ENCODE measurements around the gene FGF2.
"Not testable (repeated sequence)": the region's sequence is repeated elsewhere in the genome, so short reads cannot be mapped to it uniquely, and the experiment has no call there.

FGF2 gene

DNA sequence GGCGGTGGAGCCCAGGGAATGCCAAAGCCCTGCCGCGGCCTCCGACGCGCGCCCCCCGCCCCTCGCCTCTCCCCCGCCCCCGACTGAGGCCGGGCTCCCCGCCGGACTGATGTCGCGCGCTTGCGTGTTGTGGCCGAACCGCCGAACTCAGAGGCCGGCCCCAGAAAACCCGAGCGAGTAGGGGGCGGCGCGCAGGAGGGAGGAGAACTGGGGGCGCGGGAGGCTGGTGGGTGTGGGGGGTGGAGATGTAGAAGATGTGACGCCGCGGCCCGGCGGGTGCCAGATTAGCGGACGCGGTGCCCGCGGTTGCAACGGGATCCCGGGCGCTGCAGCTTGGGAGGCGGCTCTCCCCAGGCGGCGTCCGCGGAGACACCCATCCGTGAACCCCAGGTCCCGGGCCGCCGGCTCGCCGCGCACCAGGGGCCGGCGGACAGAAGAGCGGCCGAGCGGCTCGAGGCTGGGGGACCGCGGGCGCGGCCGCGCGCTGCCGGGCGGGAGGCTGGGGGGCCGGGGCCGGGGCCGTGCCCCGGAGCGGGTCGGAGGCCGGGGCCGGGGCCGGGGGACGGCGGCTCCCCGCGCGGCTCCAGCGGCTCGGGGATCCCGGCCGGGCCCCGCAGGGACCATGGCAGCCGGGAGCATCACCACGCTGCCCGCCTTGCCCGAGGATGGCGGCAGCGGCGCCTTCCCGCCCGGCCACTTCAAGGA lies at the start of gene FGF2:
TSS of gene FGF2 (plus strand) at position 279 of the 705 bp plus-strand sequence. CDS start at position 623, 344 bp downstream.
- no peak for DNase-seq

DNA sequence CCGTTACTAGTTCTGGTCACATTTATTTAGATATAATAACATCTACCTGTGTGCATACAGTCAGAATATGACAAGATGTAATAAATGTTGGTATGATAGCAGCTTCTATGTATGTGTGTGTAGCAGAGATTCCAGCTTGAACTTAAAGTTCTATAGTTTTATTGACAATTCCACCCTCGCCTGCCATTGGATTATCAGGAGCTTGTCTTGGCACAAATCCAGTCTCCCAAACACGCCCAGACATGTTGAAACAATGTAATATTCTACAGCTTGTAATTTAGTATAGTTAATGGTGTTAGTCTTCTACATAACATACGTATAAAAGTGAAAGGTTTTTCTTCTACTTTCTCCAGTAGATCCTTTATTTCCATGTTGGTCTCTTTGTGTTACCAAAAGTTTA lies 49.7 kb upstream of the FGF2 start:
- no peak for DNase-seq

DNA sequence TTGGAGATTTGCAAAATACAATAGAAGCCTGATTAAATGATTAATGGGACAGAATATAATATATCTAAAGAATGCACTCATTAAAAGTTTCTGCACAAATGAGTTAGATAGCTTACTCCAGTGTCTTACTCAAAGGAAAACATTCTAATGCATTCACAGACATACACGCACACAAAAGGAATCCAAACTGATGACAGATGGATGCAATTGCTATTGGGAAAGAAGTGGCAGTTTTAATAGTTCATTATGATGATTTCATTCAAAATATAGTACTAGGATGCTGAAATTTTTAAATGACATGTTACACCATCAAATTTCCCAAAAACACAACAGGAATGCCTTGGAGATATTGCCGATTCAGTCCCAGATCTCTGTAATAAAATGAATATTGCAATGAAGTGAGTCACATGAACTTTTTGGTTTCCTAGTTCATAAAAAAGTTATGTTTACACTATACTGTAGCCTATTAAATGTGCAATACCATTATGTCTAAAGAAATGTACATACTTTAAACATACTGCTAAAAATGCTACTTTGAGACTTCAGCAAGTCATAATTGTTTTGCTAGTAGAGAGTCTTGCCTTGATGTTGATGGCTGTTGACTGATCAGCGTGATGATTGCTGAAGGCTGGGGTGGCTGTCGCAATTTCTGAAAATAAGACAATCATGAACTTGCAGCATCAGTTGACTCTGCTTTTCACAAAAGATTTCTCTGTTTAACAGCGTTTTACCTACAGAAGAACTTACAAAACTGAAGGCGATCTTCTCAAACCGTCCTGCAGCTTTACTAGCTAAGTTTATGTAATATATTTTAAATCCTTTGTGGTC lies 48.6 kb upstream of the FGF2 start:
- DNase-seq = no peak

DNA sequence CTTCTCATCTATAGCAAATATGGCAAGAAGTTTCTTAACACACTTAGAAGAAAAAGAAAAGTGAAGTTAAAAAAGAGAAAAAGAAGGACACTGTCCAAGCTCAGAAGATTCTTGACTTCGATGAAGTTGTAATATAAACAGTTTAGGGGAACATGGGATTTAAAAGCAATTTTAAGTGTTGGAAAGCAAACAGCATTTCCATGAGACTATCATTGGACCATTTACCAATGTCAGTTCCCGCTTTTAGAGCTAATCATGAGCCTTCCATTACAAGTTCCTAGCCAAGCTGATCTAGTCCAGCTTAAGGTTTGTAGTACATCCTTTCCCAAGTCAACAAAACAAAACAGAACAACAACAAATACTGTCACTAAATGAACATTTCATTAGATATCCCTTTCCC lies 45.1 kb upstream of the FGF2 start:
- DNase-seq = no peak

DNA sequence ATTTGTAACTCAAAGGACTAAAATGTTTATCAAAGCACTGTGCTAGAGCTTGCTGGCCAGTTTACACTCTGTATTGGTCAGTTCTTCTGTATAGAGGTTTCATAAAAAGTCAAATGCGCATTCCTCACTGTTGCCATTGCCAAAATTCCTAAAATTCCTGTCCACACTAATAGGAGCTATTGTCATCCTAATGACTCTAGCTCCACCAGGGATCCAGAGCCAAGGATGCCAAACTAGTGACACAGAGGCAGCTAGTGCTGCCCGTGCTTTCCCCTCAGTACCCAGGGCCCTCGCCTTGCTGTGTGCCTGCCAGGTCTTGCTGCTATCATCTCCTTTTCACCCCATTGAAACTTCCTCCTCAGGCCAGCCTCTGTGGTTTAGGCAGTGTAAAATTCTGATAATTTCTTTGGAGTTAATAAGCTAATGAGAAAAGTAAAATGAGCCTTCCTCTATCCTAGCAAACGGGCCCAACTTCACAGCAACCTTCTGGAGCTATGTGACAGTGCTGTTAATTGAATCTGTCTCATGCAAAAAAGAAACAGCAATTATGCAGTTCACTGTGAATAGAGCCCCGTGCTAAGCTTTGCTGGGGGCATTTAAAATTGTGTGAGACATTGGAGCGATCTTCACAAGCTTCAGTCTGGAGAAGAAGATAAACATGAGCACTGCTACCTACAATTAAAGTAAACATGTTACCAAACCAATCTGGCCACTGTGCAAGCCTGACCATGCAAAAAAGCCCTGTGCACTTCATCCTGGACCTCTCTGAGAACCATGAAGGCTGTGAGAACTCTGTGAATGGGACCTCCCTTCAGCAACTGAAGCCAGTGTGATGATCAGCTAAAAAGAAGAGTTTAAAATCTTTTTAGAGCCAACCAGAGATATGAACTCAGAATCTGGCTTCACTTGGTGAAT lies 43.1 kb upstream of the FGF2 start:
- no peak for DNase-seq

DNA sequence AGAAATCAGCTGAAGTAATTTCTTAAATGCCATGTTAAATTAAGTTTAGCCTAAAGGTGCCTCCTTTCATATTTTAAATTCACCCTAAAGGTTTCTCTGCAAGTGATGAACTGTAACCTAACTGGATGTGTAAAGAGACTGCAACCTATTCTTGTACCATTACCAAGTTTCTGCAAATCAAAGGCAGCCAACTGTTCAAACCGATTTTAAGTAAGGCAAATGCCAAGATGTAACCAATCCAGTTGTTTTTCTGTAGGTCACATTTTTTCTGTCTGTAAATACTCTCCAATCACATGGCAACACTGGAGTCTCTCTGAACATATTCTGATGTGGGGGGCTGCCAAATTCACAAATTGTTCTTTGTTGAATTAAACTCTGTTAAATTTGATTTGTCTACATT lies 42.4 kb upstream of the FGF2 start:
- no peak for DNase-seq

DNA sequence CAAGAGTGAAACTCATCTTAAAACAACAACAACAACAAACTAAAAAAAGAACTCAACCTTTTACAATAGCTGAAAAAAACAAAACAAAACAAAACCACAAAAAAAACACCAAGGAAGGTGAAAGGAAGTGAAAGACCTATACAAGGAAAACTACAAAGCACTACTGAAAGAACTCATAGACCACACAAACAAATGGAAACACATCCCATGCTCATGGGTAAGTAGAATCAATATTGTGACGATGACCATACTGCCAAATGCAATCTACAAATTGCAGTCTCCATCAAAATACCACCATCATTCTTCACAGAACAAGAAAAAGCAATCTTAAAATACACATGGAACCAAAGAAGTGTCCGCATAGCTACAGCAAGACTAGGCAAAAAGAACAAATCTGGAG lies 41.5 kb upstream of the FGF2 start:
- DNase-seq = no peak

DNA sequence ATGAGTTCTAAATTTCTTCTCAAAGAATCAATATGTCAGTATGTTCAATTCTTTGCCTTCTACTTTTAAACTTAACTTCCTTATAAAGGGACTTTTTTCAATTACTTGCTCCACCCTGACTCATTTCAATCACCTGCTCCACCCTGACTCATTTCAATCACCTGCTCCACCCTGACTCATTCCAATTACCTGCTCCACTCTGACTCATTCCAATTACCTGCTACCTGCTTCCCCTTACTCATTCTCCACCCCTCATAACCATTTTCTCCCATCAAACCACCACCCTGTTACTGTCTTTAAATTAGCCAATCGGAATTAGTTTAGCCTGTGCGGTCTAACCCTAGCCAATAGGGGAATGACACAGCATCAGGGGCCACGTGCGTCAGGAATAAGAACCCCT lies 40.3 kb upstream of the FGF2 start:
- DNase-seq = not testable (repeated sequence)

DNA sequence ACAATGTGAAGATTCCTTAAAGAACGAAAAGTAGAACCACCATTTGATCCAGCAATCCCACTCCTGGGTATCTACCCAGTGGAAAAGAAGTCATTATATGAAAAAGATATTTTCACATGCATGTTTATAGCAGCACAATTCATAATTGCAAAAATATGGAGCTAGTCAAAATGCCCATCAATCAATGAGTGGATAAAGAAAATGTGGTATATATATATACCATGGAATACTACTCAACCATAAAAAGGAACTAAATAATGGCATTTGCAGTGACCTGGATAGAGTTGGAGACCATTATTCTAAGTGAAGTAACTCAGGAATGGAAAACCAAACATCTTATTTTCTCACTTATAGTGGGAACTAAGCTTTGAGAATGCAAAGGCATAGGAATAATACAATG lies 39.7 kb upstream of the FGF2 start:
- not testable (repeated sequence) for DNase-seq

DNA sequence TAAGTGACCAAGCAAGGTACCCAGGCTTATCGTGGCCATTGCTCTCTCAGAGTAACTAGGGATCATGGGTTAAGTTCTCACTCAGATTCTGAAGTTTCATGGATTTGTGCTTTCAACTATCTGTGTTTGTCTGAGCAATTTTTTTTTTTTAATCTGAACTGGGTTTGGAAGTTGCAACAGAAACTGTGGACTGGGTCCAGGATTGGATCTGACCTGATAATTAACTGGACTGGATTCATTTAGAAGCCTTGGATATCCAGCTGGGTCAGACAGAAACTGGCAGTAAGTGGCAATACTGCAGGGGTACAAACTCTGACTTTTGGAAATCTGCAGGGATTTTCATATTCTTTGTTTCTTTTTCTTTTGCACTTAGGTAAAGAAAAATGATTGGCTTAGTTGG lies 38.7 kb upstream of the FGF2 start:
- no peak for DNase-seq

DNA sequence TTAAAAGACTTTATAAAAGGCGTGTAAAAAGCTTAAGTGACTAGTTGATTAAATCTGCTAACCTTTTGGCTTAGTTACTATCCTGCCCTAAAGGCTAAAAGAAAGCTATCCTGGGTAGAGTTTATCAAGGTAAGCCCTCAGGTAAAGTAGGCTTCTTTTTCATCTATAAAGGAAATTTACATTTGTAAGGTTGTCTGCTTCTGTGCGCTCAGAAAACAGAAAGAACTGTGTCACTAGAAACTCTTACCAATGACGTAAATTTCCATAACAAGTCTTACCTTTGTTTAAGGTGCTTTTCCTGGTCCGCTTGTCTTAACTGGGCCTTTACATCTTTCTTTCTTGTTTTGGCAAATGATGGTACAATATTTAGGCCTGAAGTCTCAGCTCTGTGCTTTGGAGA lies 37.7 kb upstream of the FGF2 start:
- DNase-seq = no peak

DNA sequence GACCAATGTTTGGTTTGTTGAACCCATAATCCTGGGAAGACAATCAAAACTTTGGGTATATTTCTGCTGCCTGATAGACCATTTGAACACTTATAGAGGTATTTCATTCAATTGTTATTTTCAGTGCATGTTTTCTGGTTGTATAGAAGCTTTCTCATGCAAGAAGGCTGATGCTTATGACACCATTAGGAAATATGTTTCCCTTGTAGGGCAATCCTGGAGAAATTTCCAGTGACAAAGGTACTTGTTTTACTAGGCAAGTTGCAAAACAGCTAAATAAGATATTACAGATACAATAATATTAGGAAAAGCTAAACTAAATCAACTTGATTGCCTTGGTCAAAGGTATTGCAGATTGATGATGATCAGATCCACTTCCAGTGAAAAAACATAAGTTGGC lies 32.8 kb upstream of the FGF2 start:
- no peak for DNase-seq

DNA sequence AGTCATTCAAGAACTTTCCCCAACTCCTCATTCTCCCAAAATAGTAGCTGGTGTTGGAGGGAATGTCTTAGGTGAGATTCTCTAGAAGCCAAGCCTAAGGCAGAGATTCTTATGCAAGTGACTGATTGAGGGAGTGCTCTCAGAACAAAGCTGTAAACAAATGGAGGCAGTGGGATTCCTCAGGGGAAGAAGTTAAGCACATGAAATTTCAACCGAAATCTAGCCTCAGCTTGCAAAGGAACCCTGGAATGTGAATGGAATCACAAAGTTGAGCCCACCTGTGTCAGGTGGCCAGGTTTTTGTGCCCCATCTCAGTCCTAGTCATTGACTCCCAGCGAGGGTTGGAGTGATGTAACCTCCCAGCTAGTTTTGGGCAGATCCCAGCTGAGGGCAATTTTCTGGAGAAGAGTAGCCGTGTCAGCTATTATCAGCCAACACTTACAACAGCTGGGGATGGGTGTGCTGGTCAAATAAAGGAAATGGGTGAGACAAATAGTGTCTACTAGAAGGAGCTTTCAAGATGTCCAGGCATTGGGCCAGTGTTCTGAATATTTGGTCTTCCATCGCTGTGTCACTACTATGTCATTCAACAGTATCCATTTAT lies 29.7 kb upstream of the FGF2 start:
- no peak for DNase-seq

DNA sequence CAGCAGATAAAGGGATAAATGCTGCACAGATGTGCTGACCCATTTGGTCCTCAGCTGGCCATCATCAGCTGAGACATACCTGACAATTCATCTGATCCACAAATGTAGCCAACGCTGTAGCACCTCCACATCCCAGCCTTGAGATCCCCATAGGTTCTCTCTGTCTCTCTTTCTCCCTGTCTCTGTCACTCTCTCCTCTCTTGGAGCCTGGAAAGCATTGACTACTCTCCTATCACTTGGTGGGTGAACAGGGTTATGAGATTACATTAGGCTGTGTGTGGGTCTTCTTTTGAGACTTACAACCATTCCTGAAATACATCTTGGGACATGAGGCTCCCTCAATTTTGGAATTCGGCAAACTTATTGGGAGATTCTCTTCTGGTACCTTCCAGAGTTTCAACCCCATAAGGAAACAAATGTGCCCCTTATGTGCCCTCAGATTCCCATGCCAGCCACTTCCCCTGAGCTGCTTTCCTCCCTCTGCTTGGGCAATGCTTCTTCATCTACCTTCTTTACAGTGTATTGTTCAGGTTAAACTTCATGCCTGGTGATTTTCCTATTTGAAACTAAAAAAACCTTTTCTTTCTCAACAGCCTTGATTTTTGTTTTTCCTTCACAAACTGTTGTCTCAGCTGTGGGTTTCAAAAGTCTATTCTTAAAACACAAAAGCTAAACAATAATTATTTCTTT lies 29.1 kb upstream of the FGF2 start:
- DNase-seq = no peak

DNA sequence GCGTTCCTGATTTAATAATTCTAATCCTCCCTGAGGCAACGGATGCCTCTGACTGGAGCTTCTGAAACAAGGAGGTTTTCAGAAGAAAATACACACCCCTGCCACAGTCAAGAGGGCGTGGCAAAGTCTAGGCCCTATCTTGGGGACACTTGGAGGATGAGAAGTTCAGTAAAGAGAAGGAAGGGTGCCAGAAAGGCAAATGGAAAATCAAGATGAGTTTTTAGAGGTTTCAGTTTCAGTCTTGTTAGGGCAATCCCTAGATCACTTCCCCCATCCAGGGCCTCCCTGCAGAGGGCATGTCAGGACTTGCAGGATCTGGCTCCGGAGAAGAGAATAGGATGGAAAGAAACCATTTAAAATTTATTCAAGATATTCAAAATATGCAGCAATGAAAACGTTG lies 28.5 kb upstream of the FGF2 start:
- peak; percentile 56 for DNase-seq

DNA sequence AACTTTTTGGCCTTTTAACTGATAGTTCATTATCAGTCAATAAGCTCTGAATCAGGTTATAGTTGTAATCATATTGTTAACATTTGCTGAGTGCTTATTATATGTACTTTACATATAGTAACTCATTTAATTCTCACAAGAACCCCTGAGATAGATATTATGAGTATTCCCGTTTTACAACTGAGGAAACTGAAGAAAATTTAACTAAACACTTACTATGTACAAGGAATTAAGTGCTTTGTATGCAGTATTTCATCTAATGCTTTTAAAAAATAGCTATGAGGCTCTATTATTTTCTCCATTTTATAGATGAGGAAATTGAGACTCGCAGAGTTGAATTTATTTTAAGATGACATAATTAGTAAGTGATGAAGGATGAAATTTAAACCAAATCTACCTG lies 27.7 kb upstream of the FGF2 start:
- no peak for DNase-seq

DNA sequence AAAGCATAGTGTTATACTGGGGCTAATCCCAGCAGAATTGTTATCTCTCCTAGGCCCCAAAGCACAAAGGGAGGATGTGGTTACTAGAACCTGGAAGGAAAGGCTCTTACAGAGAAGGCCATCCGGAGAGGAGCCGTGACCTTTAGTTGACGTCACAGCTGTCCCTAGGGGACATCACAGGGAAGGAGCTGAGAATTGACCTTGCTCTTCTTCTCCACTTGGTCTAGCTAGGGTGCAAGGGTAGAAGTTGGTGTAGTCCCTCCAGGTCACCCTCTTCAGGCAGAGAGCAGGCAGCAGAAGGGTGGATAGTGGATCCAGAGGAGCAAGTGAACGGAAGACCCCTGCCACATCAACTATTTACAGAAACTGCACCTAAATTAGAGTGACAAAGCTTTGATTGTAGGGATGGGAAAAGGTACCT lies 22.8 kb upstream of the FGF2 start:
- DNase-seq = no peak

DNA sequence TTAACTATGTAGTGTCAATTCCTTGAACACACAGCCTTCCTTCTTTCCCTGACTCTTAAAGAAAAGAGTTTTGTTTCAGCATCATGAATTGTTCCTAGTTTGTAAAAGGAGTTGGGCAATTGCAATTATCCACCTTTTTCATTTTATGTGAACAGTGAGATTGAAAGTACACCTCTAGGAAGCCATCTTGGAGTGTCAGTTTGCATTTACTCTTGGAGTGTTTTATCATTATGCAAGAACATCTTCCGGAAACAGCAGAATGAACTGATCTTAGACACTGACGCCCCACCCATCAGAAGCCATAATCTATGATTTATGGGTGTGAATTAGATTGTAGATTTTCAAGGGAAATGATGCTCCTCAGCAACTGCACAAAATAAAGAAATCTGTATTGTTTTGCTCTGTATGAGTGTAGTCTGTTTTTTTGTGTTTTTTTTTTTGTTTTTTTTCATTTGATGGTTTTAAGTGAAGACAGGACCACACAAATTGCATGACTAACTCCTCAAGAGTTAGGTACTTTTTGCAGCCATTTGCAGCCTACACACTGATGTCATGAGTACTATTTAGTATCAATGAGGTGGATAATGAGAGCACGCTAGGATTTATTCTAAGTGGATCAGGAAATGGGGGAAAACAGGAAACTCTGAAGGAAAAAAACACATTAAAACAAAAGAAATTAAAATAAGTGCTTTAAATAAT lies 19.5 kb upstream of the FGF2 start:
- DNase-seq = no peak

DNA sequence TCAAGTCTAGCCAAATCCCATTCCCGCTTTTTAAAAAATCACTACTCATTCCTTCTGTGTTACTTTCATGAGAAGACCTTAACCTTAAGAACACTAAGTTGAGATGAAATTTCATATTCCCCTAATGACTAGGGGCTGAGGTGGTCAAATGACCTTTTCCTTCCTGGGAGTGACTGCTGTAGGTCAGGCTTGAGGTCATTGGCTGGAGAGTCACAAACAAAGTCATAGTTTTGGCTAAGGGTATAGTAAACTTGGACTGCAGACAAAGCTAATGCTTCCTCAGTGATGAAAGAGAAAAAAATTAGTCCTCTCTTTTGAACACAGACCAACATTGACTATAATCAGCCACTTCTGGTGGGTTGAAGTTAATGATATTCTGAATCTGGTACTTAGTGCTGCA lies 16.0 kb upstream of the FGF2 start:
- DNase-seq = no peak

DNA sequence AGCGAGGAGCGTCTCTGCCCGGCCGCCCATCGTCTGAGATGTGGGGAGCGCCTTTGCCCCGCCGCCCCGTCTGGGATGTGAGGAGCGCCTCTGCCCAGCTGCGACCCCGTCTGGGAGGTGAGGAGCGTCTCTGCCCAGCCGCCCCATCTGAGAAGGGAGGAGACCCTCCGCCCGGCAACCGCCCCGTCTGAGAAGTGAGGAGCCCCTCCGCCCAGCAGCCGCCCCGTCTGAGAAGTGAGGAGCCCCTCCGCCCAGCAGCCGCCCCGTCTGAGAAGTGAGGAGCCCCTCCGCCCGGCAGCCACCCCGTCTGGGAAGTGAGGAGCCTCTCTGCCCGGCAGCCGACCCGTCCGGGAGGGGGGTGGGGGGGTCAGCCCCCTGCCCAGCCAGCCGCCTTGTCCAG lies 14.8 kb upstream of the FGF2 start:
- not testable (repeated sequence) for DNase-seq

DNA sequence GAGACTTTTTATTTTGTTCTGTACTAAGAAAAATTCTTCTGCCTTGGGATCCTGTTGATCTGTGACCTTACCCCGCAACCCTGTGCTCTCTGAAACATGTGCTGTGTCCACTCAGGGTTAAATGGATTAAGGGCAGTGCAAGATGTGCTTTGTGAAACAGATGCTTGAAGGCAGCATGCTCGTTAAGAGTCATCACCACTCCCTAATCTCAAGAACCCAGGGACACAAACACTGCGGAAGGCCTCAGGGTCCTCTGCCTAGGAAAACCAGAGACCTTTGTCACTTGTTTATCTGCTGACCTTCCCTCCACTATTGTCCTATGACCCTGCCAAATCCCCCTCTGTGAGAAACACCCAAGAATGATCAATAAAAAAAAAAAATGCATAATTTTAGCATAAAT lies 13.8 kb upstream of the FGF2 start:
- not testable (repeated sequence) for DNase-seq

DNA sequence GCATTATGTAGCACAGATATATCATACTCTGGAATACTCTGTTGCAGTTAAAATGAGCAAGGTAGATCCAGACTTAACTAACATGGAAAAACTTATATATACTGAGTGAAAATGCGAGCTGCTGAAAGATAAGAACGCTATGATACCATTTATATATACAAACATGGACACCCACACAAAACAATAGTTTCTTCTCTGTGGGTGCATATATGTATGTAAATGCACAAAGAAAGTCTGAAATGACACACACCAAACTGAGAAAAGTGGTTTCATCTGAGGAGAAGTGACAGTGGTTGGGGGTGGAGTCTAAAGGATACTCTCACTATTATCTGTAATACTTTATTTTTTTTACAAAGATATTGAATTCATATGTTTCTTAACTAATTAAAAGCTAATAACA lies 12.2 kb upstream of the FGF2 start:
- no peak for DNase-seq
